GM21390 (cell line): ENCODE results near the gene DEAF1.
"Not testable (repeated sequence)": the region's sequence is repeated elsewhere in the genome, so short reads cannot be mapped to it uniquely, and the experiment has no call there.

Experiments
- ATAC-seq: cut with Tn5 transposase; IDR thresholded peaks from one replicate; pipeline ENCODE4 v1.9.1; 2021; ENCODE audit not compliant: unreplicated experiment

The DEAF1 gene

GRCh38 chr11:653136-653535, 41.9 kb downstream of the DEAF1 start:
- not testable (repeated sequence) for ATAC-seq

DNA sequence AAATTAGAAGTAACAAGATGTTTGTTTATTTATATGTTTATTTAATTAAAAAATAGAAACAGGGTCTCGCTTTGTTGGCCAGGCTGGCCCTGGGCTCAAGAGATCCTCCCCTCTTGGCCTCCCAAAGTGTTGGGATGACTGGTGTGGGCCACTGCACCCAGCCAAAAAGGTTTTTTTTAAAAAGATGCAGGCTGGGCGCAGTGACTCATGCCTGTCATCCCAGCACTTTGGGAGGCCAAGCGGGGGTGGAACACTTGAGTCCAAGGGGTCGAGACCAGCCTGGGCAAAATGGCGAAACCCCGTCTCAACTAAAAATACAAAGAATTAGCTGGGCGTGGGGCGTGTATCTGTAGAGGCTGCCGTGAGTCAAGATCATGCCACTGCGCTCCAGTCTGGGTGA, 44.5 kb downstream of the DEAF1 start:
- no peak for ATAC-seq

DNA sequence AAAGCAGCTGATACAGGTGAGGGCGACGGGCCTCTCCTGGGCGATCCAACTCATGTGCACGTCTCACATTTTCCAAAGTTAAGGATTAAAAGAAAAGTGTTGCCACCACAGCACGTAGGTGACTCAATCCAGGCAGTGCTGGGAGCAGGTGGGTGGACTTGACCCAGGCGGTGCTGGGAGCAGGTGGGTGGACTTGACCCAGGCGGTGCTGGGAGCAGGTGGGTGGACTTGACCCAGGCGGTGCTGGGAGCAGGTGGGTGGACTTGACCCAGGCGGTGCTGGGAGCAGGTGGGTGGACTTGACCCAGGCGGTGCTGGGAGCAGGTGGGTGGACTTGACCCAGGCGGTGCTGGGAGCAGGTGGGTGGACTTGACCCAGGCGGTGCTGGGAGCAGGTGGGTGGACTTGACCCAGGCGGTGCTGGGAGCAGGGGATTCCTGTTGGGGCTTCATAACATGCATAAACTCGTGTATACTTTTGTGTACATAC, 47.3 kb downstream of the DEAF1 start:
- not testable (repeated sequence) for ATAC-seq

DNA sequence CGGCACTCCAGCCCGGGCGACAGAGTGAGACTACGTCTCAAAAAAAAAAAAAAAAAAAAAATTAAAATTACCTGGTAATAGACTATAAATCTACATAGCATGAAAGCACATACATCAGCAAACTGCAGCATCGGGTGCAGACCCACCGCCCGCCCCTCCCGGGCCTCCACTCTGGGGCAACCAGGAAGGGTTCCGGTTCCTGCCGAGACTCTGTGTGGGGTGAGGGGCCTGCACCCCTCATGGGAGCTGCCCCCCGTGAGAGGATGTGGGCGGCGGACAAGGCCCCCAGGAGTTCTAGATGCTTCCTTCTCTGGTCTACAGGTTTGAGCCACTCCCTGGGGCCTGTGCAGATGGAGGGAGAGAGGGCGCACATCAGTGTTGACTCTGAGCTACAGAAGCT, 48.8 kb downstream of the DEAF1 start:
- ATAC-seq, result no peak

GRCh38 chr11:645536-645935, 49.5 kb downstream of the DEAF1 start:
- ATAC-seq, result no peak

DNA sequence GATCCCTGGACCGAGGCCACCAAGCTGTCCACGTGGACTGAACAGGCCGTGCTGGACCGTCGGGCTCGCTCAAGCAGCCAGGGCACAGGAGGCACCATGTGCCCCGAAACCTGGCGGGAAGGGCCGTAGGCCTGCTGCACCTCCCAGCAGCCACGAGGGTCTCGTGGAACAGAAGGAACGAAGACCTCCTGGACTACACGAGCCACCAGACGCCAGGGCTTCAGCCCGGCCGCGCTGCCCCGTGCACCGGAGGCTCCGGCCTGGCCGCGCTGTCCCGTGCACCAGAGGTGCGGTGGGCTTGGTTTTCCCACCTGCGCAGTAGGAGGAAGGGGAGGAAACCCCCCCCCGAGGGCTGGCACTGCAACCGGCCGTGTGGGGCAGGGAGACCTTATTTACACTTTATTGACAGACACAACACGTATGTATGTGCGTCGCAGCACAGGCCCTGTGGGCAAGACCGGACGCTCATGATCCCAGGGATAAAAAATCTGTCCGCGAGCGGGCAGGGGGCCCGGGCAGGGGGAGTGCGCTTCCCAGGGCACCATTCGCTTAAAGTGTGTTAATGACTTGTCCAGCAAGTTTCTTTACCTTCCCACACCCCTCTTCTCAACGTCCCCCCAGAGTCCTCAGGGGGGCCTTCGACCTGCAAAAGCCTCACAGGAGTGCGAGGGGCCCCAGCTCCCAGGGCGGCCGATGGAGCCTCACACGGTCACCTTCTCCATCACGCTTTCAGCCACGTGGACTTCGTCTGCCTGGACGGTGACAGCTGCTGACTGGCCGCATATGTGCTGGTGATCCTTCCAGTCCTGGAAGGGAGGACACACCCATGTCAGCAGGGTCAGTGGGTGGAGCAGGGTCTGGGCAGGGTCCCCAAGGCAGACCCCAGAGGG, 50.9 kb downstream of the DEAF1 start:
- ATAC-seq, result no peak

GRCh38 chr11:643366-643765, 51.7 kb downstream of the DEAF1 start:
- no peak for ATAC-seq

DNA sequence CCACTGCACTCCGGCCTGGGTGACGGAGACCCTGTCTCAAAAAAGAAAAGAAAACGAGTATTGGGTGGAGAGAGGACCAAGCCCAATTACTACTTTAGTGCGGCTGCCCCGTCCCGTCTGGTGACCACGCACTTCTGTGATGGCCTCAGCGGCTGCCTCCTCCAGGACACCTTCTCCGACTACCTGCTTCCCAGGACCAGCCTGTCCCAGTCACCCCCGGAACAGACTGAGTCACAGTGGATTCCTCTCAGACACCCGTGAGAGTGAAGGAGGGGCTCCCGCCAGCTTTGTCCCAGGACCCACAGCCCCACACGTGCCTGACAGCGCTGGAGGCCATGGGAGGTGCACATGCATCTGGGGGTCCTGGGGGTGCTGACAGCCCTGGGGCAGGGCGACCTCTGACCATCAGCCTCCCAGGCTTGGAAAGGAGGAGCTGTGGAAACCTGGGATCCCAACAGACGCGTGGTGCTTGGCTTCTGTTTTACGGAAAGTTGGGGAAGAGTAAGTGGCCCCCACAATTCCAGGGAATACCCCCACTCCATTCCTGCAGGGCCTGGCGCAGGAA, 53.1 kb downstream of the DEAF1 start:
- ATAC-seq, result no peak

GRCh38 chr11:640021-640706, 54.9 kb downstream of the DEAF1 start:
- no peak for ATAC-seq

DNA sequence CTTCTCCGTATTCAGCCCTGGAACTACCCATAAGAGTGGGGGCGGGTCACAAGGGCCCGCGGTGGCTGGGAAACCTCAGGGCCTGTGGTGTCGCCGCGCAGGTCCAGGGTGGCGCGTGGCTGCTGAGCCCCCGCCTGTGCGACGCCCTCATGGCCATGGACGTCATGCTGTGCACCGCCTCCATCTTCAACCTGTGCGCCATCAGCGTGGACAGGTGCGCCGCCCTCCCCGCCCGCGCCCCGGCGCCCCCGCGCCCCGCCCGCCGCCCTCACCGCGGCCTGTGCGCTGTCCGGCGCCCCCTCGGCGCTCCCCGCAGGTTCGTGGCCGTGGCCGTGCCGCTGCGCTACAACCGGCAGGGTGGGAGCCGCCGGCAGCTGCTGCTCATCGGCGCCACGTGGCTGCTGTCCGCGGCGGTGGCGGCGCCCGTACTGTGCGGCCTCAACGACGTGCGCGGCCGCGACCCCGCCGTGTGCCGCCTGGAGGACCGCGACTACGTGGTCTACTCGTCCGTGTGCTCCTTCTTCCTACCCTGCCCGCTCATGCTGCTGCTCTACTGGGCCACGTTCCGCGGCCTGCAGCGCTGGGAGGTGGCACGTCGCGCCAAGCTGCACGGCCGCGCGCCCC, 55.6 kb downstream of the DEAF1 start:
- no peak for ATAC-seq

DNA sequence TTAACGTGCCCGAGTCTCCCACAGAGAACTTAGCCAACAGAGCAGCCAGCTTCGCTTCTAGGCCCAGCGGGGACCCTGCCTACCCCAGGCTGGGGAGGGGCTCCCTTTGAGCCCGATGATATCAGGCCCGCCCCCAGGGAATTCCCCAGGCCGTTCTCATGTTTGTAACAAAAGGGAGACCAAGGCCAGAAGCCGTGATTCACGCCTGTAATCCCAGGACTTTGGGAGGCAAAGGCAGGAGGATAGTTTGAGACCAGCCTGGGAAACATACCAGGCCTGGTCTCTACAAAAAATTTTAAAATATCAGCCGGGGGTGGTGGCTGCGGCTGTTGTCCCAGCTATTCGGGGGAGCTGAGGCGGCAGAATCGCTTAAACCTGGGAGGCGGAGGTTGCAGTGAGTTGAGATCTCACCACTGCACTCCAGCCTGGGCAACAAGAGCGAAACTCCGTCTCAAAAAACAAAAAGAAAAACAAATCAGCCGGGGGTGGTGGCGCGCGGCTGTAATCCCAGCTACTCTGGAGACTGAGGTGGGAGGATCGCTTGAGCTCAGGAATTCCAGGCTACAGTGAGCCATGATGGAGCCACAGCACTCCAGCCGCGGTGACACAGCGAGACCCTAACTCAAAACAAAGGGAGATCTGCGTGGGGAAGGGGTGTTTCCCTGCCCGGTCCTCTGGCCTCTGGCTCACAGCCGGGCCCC, 56.2 kb downstream of the DEAF1 start:
- ATAC-seq, result no peak

DNA sequence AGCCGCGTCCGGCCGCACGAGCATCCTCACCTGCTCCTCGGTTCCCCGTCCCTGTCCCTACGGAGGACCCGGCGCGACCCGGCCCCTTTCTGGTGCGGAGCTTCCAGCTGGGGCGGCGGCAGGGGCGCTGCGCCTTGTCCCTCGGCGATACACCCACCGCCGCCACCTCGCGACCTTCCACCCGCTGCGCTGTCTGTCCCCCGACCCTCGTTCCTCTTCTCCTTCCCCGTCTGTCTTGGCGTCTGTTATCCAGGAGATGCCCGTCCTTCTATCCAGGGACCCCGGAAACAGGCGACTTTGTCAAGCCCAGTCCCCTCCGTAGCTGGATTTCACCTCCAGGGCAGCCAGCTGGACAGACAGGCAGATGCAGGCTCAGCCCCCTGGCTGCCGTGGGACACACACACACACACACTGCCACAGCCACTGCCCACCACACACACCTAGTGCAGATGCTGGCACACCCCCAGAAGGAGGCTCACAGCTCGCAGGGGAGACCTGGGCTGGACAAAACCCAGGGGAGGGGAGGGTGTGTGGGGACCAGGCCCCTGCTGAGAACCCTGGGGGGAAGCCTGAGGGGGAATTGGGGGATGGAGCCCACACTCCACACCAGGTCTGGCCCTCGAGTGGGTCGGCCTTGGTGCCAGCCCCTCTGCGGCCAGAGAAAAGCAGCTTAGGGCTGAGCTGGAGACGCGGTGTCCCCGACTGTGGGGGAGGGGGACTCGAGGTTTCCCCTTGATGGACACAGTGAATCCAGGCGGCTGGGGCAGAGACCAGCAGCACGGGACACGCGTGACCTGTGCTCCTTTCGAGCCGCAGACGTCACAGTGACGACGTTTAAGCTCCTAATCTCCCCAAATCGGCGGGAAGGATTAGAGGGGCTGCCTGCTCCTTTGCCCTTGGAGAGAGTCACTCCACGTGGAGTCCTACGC, 57.2 kb downstream of the DEAF1 start:
- ATAC-seq, result no peak

- no peak for ATAC-seq
Measured at GRCh38 chr11:637333-637592, 57.8 kb downstream of the DEAF1 start.

DNA sequence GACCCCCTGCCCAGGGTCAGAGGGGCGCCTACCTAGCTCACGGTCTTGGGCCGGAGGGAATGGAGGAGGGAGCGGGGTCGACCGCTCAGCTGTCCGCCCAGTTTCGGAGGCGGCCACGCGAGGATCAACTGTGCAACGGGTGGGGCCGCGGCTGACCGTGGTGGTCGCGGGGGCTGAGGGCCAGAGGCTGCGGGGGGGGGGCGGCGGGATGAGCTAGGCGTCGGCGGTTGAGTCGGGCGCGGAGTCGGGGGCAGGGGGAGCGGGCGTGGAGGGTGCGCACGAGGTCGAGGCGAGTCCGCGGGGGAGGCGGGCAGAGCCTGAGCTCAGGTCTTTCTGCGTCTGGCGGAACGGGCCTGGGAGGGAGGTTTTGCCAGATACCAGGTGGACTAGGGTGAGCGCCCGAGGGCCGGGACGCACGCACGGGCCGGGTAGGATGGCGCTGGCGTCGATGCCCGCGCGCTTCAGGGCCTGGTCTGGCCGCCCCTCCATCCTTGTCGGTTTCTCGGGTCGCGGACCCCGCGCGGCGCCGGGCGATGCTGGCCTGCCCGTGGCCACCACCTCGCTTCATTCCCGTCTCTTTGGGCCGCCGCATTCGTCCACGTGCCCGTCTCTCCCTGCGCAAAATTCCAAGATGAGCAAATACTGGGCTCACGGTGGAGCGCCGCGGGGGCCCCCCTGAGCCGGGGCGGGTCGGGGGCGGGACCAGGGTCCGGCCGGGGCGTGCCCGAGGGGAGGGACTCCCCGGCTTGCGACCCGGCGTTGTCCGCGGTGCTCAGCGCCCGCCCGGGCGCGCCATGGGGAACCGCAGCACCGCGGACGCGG, 58.3 kb downstream of the DEAF1 start, which contains the start of gene DRD4:
TSS of gene DRD4 (plus strand) at position 759 of the 822 bp plus-strand sequence. CDS start at position 795, 36 bp downstream.
- ATAC-seq, result no peak

GRCh38 chr11:635945-636510, 59.0 kb downstream of the DEAF1 start:
- no peak for ATAC-seq

GRCh38 chr11:630871-631270, 64.2 kb downstream of the DEAF1 start:
- no peak for ATAC-seq

DNA sequence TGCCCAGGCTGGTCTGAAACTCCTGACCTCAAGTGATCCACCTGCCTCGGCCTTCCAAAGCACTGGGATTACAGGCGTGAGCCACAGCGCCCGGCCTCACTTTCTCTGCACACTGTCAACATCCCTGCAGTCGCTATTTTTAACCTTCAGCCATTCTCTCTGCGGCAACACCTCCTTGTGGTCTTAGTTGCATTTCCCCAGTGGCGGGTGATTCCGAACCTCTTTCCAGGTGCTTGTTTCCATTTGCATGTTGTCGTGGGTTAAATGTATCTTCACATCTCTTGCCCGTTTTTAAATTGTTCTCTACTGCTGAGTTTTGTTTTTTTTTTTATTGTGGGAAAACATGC, 65.8 kb downstream of the DEAF1 start:
- ATAC-seq, result no peak

DNA sequence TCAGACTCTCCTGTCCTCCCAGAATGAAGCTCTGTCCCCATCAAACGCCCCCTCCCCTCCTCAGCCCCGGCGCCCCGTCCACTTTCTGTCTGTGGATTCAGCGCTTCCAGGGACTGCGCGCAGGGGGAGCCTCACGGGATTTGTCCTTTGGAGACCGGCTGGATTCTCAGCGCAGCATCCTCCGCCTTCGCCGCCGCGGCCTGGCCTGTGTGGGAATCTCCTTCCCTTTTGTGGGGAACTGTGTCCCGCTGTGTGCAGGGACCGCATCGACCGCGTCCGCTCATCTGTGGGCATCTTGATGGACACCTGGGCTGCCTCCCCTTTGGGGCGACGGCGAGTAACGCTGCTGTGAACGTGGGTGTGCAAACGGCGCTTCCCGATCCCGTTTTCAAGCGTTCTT, 67.0 kb downstream of the DEAF1 start:
- no peak for ATAC-seq

DNA sequence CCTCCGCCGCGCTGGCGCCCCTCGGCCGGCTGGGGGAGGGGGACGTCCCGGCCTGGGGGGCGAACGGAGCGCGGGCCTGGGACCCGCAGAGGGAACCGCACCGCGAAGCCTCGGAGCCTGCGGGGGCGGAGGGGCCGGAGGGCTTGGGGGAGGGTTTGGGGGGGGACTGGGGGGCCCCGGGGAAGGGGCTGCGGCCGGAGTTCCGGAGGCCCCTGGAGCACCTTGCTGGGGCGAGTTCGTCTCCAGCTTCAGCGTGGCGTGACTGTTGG, 67.8 kb downstream of the DEAF1 start:
- ATAC-seq, result no peak
